Neural crest cell (in vitro differentiated cells): ENCODE data around the gene DNAH11. TPM values are rescaled to one million over a fixed set of nuclear protein-coding genes. Genes with fewer than 3 reads are reported as not detected.

Experiments used
- DNase-seq: peaks from one replicate; pipeline ENCODE4 v3.0.0; 2021; ENCODE audit warnings: low read depth, mixed read lengths, low spot score
- H3K27ac Mint-ChIP-seq: one replicate; pipeline ENCODE4 v1.8.0; 2021; ENCODE audit warnings: mild to moderate bottlenecking, mixed read lengths; ENCODE audit not compliant: unreplicated experiment
- H3K27me3 Mint-ChIP-seq: 2 replicates; pipeline ENCODE4 v1.8.0; 2021; ENCODE audit warnings: low read depth, mild to moderate bottlenecking, mixed read lengths
- H3K36me3 Mint-ChIP-seq: 2 replicates; pipeline ENCODE4 v1.8.0; 2021; ENCODE audit warnings: low read depth, mild to moderate bottlenecking, mixed read lengths
- H3K4me1 Mint-ChIP-seq: 2 replicates; pipeline ENCODE4 v1.8.0; 2021; ENCODE audit warnings: mixed read lengths
- H3K4me3 Mint-ChIP-seq: one replicate; pipeline ENCODE4 v1.8.0; 2021; ENCODE audit warnings: mild to moderate bottlenecking, mixed read lengths
- H3K9me3 Mint-ChIP-seq: 2 replicates; pipeline ENCODE4 v1.8.0; 2021; ENCODE audit warnings: mixed read lengths
- total RNA-seq: library from RNA; stranded (reverse); gene quantifications from 2 replicates; pipeline ENCODE4 v1.2.1, GENCODE V29; 2021
- TF ChIP-seq, protein P1 (sequence below): fragments of 200-600 bp; sonication (generic); conservative IDR thresholded peaks from 2 replicates; pipeline ENCODE4 v1.5.0; 2021; ENCODE audit warnings: antibody characterized with exemption, mild to moderate bottlenecking

DNAH11 gene
- total RNA-seq, 1 donor from 2014 or later = 0.63 TPM

DNA sequence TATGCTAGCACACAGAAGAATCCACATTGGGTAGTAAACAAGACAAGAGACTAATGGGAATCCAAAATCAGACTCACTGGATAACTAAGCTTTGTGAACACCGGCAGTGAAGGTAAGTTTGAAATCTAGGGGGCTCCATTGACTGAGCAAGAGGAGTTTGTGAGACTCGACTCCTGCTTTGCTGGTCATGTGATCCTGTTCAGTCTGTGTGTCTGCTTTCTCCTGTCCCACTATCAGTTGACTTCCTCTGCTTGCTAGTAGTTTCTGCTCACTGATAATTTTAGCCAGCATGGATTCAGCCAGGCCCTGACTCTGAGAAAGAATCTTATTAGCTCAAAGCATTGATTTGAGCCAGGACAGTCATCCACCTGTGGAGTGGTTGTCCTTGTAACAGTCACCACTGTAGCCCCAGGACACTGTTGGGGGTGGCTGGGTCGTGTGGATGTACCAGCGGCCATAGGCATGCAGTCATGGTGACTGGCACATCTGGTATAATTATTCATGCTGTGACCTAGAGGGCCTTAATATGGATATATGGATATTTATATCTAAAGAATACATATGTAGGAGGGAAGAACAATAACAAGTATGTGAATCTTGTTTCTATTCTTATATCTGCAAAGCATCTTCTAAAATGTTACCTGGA is 44.4 kb downstream of the DNAH11 start:
- DNase-seq = no peak
- H3K9me3 Mint-ChIP-seq = peaks cover 11% of the 10 kb centered on the region
- peaks cover 5% of the 10 kb centered on the region for H3K36me3 Mint-ChIP-seq
- TF ChIP-seq, protein P1, sequence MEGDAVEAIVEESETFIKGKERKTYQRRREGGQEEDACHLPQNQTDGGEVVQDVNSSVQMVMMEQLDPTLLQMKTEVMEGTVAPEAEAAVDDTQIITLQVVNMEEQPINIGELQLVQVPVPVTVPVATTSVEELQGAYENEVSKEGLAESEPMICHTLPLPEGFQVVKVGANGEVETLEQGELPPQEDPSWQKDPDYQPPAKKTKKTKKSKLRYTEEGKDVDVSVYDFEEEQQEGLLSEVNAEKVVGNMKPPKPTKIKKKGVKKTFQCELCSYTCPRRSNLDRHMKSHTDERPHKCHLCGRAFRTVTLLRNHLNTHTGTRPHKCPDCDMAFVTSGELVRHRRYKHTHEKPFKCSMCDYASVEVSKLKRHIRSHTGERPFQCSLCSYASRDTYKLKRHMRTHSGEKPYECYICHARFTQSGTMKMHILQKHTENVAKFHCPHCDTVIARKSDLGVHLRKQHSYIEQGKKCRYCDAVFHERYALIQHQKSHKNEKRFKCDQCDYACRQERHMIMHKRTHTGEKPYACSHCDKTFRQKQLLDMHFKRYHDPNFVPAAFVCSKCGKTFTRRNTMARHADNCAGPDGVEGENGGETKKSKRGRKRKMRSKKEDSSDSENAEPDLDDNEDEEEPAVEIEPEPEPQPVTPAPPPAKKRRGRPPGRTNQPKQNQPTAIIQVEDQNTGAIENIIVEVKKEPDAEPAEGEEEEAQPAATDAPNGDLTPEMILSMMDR = no peak
- no peak overlapping the region for H3K27ac Mint-ChIP-seq
- no peaks in the 10 kb centered on the region for H3K27me3 Mint-ChIP-seq
- H3K4me3 Mint-ChIP-seq = no peak overlapping the region
- H3K4me1 Mint-ChIP-seq = peaks cover 3% of the 10 kb centered on the region

DNA sequence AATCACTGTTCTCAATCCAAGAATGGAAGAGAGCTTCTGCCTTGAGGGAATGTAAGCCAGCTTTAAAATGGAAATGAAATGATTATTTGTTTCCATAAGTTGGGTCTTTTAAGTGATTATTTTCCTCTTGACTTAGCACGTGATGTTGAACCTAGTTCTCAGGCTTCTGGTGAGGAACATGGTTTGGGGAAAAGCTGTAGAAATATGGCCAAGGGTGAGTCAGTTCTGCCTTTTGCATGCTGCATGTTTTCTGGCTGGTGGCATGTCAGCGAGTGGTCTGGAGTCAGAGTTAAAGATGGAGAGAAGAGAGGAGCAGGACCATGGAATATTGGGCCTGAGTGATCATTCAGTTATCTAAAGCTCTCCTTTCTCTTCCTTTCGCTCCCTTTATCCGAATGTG is 54.0 kb downstream of the DNAH11 start:
- Mint-ChIP-seq H3K27me3 (no peaks in the 10 kb centered on the region), H3K4me1 (no peaks in the 10 kb centered on the region), H3K9me3 (peaks cover 7% of the 10 kb centered on the region), H3K4me3 (no peak overlapping the region), H3K27ac (no peak overlapping the region), H3K36me3 (no peaks in the 10 kb centered on the region)
- TF ChIP-seq, protein P1 = no peak
- no peak for DNase-seq

DNA sequence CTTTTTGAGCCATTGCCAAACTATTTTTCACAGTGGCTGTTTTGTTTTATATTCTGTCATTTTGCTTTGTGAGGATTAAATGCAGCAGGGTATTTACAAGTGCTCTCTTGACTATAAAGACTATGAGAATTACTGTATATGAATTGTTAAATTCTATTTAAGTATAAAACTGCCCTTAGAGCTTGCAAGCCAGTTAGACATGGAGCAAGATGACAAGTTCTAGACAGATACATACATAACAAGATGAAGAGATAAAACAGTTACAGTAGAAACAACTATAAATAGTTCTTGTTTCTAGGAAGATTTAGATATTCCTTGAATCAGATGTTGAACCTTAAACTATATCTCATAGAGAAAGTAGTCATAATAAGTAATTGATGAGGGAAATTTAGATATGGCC is 60.6 kb downstream of the DNAH11 start:
- Mint-ChIP-seq H3K36me3 (no peaks in the 10 kb centered on the region), H3K9me3 (peaks cover 5% of the 10 kb centered on the region), H3K27ac (no peak overlapping the region), H3K4me1 (no peaks in the 10 kb centered on the region), H3K4me3 (no peak overlapping the region), H3K27me3 (no peaks in the 10 kb centered on the region)
- TF ChIP-seq, protein P1 = no peak
- DNase-seq = no peak

DNA sequence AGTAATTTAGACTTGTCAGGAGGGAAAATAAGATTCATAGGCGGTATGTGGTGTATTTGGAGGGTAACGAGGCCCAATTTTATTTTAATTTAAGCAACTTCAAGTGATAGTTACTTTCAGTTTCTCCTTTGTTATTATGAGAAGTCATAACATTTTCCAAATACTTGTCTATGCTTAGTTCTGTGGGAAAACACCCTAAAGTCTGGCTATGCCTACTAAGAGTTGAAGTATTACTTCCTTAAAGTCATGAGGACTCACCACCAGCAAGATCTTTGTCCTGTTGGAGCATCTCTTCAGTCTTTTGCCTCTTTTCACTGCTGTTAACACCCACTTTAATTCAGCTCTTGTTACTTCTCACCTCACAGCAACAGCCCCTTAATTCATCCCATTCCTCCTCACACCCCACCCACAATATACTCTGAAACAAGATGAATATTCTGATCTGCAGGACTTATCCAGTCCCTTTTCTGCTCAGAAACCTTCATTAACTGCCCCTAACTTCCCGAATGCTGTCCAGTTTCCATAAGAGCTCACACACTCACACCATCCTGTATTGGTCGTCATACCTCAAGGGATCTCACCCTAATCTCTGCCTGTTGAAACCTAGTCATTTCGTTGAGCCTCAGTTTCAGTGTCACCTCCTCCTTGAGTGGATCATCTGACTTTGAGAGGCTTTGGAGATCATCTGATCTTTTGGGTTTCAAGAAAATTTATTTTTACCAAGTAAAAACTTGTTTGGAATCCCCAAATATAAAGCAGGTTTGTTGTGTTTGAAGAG is 61.3 kb downstream of the DNAH11 start:
- no peaks in the 10 kb centered on the region for H3K4me1 Mint-ChIP-seq
- H3K27ac Mint-ChIP-seq = no peak overlapping the region
- no peak for DNase-seq
- TF ChIP-seq, protein P1 = no peak
- H3K27me3 Mint-ChIP-seq = no peaks in the 10 kb centered on the region
- peaks cover 3% of the 10 kb centered on the region for H3K9me3 Mint-ChIP-seq
- H3K4me3 Mint-ChIP-seq = no peak overlapping the region
- no peaks in the 10 kb centered on the region for H3K36me3 Mint-ChIP-seq

DNA sequence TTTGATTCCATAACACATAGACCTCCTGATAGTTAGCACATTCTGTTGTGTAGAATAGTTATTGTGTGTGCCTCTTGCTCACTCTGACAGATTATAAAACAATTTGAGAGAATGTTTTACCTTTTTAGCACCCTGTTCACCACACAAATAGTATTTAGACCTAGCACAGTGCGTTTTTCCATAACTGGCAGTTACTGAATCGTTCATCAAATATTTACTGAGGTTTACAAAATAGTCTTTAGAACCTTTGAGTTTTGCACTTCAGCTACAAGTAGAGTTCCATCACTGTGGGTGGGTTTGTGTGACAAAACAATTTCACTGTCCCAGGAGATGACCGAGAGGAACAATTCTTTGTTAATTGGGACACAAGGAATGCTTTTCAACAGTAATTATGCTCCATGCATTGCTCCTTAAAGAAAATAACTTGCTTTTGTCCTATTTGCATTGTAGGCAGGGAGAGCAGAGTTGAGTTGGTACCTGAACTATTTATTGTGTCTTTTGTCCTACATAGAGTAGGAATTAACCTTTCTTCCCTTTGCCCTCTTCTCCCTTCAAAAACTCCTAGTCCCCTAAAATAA is 62.3 kb downstream of the DNAH11 start:
- DNase-seq = no peak
- peaks cover 3% of the 10 kb centered on the region for H3K9me3 Mint-ChIP-seq
- no peaks in the 10 kb centered on the region for H3K27me3 Mint-ChIP-seq
- no peak overlapping the region for H3K27ac Mint-ChIP-seq
- TF ChIP-seq, protein P1 = no peak
- H3K4me1 Mint-ChIP-seq = no peaks in the 10 kb centered on the region
- no peaks in the 10 kb centered on the region for H3K36me3 Mint-ChIP-seq
- no peak overlapping the region for H3K4me3 Mint-ChIP-seq
